ENCODE data around the gene MIF. TPM values are rescaled to one million over a fixed set of nuclear protein-coding genes. Genes with fewer than 3 reads are reported as not detected.
A peak's percentile ranks its signal among the peaks of the same experiment; 100 is the strongest.
"Not testable (repeated sequence)": the region's sequence is repeated elsewhere in the genome, so short reads cannot be mapped to it uniquely, and the experiment has no call there.

The MIF gene
- total and polyA plus RNA-seq, 7 experiments from 2014 or later, result 179 to 1,099 (median 211) TPM

GRCh38 chr22:23857606-23858483, 36.3 kb upstream of the MIF start, which contains the start of gene SLC2A11:
Gene SLC2A11 (plus strand): TSS chr22:23857875. CDS start chr22:23858000, 125 bp downstream.
- Mint-ChIP-seq H3K27ac (peak within 1 kb of the TSS; percentile 86 to 97 (median 89)), H3K4me3 (peak within 1 kb of the TSS; percentile 87 to 99 (median 95)), H3K9me3 (no peaks in the 10 kb centered on the region), H3K4me1 (peaks cover 10 to 29% (median 22%) of the 10 kb centered on the region in 7 donors), H3K27me3 (peaks cover 0 to 11% (median 0%) of the 10 kb centered on the region in 5 donors), H3K36me3 (peaks cover 0 to 7% (median 0%) of the 10 kb centered on the region in 5 donors)
- CTCF ChIA-PET, result interaction anchor here (0.8 to 2.7 kb wide), 8 partner anchors 8 to 559 kb away, joined by 3 to 21 read pairs (median 3); partner anchors contain the start of gene MIF
- peak within 1 kb of the TSS; percentile 99 for H3K4me3 ChIP-seq (ENCODE audit: low read length)
- H3K9me3 ChIP-seq (ENCODE audit: control insufficient read depth in 2 of 3, low read length in 3 of 3), result no peaks in the 10 kb centered on the region
- peak; percentile 84 to 91 (median 88) for DNase-seq
- H3K27ac ChIP-seq (ENCODE audit: low read depth, low read length), result peak within 1 kb of the TSS; percentile 66
- intact Hi-C loops (cut with micrococcal nuclease), result loop anchor here (2.0 to 5.0 kb wide), 8 partner anchors 19 to 456 kb away; partner anchors contain the start of genes MIF (in 2 of the 2), DERL3 (in 1 of the 2) and SMARCB1 (in 1 of the 2)
- POLR2A ChIA-PET, result interaction anchor here (0.6 to 3.2 kb wide), 16 partner anchors 9 to 701 kb away, joined by 3 to 21 read pairs (median 4); partner anchors contain the start of genes C22orf15, MIF and ZNF70
- peaks cover 5 to 7% of the 10 kb centered on the region in 2 donors for H3K4me1 ChIP-seq (ENCODE audit: control insufficient read depth in 2 of 2, insufficient read depth in 2 of 2, low read length in 2 of 2)
- ATAC-seq, result peak; percentile 97
- H3K27me3 ChIP-seq (ENCODE audit: control insufficient read depth in 2 of 2, insufficient read depth in 2 of 2, low read length in 2 of 2), result no peaks in the 10 kb centered on the region
- no peaks in the 10 kb centered on the region for H3K36me3 ChIP-seq (ENCODE audit: control insufficient read depth in 2 of 3, insufficient read depth in 3 of 3, low read length in 3 of 3)

GRCh38 chr22:23858484-23858815, 35.7 kb upstream of the MIF start:
- peaks cover 0 to 12% (median 0%) of the 10 kb centered on the region in 5 donors for H3K36me3 Mint-ChIP-seq
- no peaks in the 10 kb centered on the region for H3K9me3 ChIP-seq (ENCODE audit: control insufficient read depth in 2 of 3, low read length in 3 of 3)
- H3K4me1 Mint-ChIP-seq, result peaks cover 14 to 29% (median 22%) of the 10 kb centered on the region in 7 donors
- DNase-seq (peak in 1 of 9 donors; percentile 10), ATAC-seq (no peak)
- no peaks in the 10 kb centered on the region for H3K9me3 Mint-ChIP-seq
- H3K27me3 Mint-ChIP-seq, result peaks cover 0 to 11% (median 0%) of the 10 kb centered on the region in 5 donors
- peak overlapping the region; percentile 87 to 99 (median 95) for H3K4me3 Mint-ChIP-seq
- POLR2A ChIA-PET, result interaction anchor here (0.6 to 3.2 kb wide), 6 partner anchors 36 to 701 kb away, joined by 3 to 21 read pairs (median 6); partner anchors contain the start of genes MIF and ZNF70
- CTCF ChIA-PET, result interaction anchor here (1.0 to 2.7 kb wide), 3 partner anchors 9 to 35 kb away, joined by 3 to 21 read pairs (median 4); partner anchors contain the start of gene MIF
- H3K36me3 ChIP-seq (ENCODE audit: control insufficient read depth in 2 of 3, insufficient read depth in 3 of 3, low read length in 3 of 3), result no peaks in the 10 kb centered on the region
- no peaks in the 10 kb centered on the region for H3K27me3 ChIP-seq (ENCODE audit: control insufficient read depth in 2 of 2, insufficient read depth in 2 of 2, low read length in 2 of 2)
- H3K27ac ChIP-seq (ENCODE audit: low read depth, low read length), result peak overlapping the region; percentile 66
- intact Hi-C loops (cut with micrococcal nuclease), result loop anchor here in 1 of 2 donors (5.0 kb wide), 5 partner anchors 34 to 456 kb away; partner anchors contain the start of genes MIF and SMARCB1
- H3K27ac Mint-ChIP-seq, result peak overlapping the region; percentile 86 to 97 (median 89)
- H3K4me3 ChIP-seq (ENCODE audit: low read length), result peak overlapping the region; percentile 99
- peaks cover 5 to 7% of the 10 kb centered on the region in 2 donors for H3K4me1 ChIP-seq (ENCODE audit: control insufficient read depth in 2 of 2, insufficient read depth in 2 of 2, low read length in 2 of 2)

- DNase-seq (no peak), ATAC-seq (no peak)
- peaks cover 0 to 11% (median 0%) of the 10 kb centered on the region in 5 donors for H3K27me3 Mint-ChIP-seq
- ChIA-PET POLR2A (interaction anchor here (0.6 to 3.2 kb wide), 5 partner anchors 13 to 280 kb away, joined by 3 to 21 read pairs (median 4); partner anchors contain the start of genes MIF and ZNF70), CTCF (interaction anchor here (0.6 to 2.7 kb wide), 4 partner anchors 9 to 320 kb away, joined by 3 to 21 read pairs (median 4); partner anchors contain the start of gene MIF)
- peak overlapping the region; percentile 12 for H3K4me3 ChIP-seq (ENCODE audit: low read length)
- no peaks in the 10 kb centered on the region for H3K9me3 Mint-ChIP-seq
- no peak overlapping the region for H3K27ac ChIP-seq (ENCODE audit: low read depth, low read length)
- H3K27me3 ChIP-seq (ENCODE audit: control insufficient read depth in 2 of 2, insufficient read depth in 2 of 2, low read length in 2 of 2), result no peaks in the 10 kb centered on the region
- H3K36me3 Mint-ChIP-seq, result peaks cover 0 to 12% (median 0%) of the 10 kb centered on the region in 5 donors
- H3K4me1 ChIP-seq (ENCODE audit: control insufficient read depth in 2 of 2, insufficient read depth in 2 of 2, low read length in 2 of 2), result peaks cover 5 to 7% of the 10 kb centered on the region in 2 donors
- peak overlapping the region in 3 of 9 donors; percentile 21 to 91 (median 90) for H3K27ac Mint-ChIP-seq
- peaks cover 15 to 29% (median 22%) of the 10 kb centered on the region in 7 donors for H3K4me1 Mint-ChIP-seq
- H3K4me3 Mint-ChIP-seq, result peak overlapping the region; percentile 74 to 99 (median 95)
- intact Hi-C loops (cut with micrococcal nuclease), result loop anchor here in 1 of 2 donors (5.0 kb wide), 5 partner anchors 33 to 457 kb away; partner anchors contain the start of genes MIF and SMARCB1
- H3K9me3 ChIP-seq (ENCODE audit: control insufficient read depth in 2 of 3, low read length in 3 of 3), result no peaks in the 10 kb centered on the region
- H3K36me3 ChIP-seq (ENCODE audit: control insufficient read depth in 2 of 3, insufficient read depth in 3 of 3, low read length in 3 of 3), result no peaks in the 10 kb centered on the region
Measured at GRCh38 chr22:23859201-23859600, 35.0 kb upstream of the MIF start.

- H3K36me3 ChIP-seq (ENCODE audit: control insufficient read depth in 2 of 3, insufficient read depth in 3 of 3, low read length in 3 of 3); H3K27ac ChIP-seq (ENCODE audit: low read depth, low read length); H3K4me1 ChIP-seq (ENCODE audit: control insufficient read depth in 2 of 2, insufficient read depth in 2 of 2, low read length in 2 of 2); DNase-seq; H3K9me3 Mint-ChIP-seq; H3K9me3 ChIP-seq (ENCODE audit: control insufficient read depth in 2 of 3, low read length in 3 of 3); H3K4me3 ChIP-seq (ENCODE audit: low read length); ATAC-seq; H3K27me3 ChIP-seq (ENCODE audit: control insufficient read depth in 2 of 2, insufficient read depth in 2 of 2, low read length in 2 of 2); H3K27ac Mint-ChIP-seq; CTCF ChIA-PET: not testable (repeated sequence)
- intact Hi-C loops (cut with micrococcal nuclease), result loop anchor here (5.0 to 10.0 kb wide), 2 partner anchors 95 to 97 kb away; no protein-coding TSS in a partner anchor
- peaks cover 15 to 29% (median 22%) of the 10 kb centered on the region in 7 donors for H3K4me1 Mint-ChIP-seq
- H3K36me3 Mint-ChIP-seq, result peaks cover 0 to 13% (median under 1%) of the 10 kb centered on the region in 5 donors
- H3K27me3 Mint-ChIP-seq, result peaks cover 0 to 11% (median 0%) of the 10 kb centered on the region in 5 donors
- POLR2A ChIA-PET, result interaction anchor here (0.6 to 3.2 kb wide), 2 partner anchors 14 to 34 kb away, joined by 3 to 21 read pairs; partner anchors contain the start of gene MIF
- H3K4me3 Mint-ChIP-seq, result peak overlapping the region in 1 of 10 donors; percentile 38
Measured at GRCh38 chr22:23860187-23860586, 34.0 kb upstream of the MIF start.

GRCh38 chr22:23862103-23862502, 32.1 kb upstream of the MIF start:
- Mint-ChIP-seq H3K4me1 (peaks cover 13 to 27% (median 20%) of the 10 kb centered on the region in 7 donors), H3K27me3 (peaks cover 0 to 3% (median 0%) of the 10 kb centered on the region in 5 donors), H3K4me3 (no peak overlapping the region), H3K36me3 (peaks cover 0 to 19% (median 6%) of the 10 kb centered on the region in 5 donors), H3K27ac (peak overlapping the region in 2 of 9 donors; percentile 16 to 51), H3K9me3 (no peaks in the 10 kb centered on the region)
- Histone ChIP-seq H3K4me1 (ENCODE audit: control insufficient read depth in 2 of 2, insufficient read depth in 2 of 2, low read length in 2 of 2) (peaks cover 5 to 7% of the 10 kb centered on the region in 2 donors), H3K27ac (ENCODE audit: low read depth, low read length) (no peak overlapping the region), H3K27me3 (ENCODE audit: control insufficient read depth in 2 of 2, insufficient read depth in 2 of 2, low read length in 2 of 2) (no peaks in the 10 kb centered on the region), H3K9me3 (ENCODE audit: control insufficient read depth in 2 of 3, low read length in 3 of 3) (no peaks in the 10 kb centered on the region), H3K36me3 (ENCODE audit: control insufficient read depth in 2 of 3, insufficient read depth in 3 of 3, low read length in 3 of 3) (no peaks in the 10 kb centered on the region), H3K4me3 (ENCODE audit: low read length) (no peak overlapping the region)
- peak in 1 of 9 donors; percentile 24 for DNase-seq
- ChIA-PET CTCF (no interaction called here), POLR2A (interaction anchor here (1.1 kb wide), 1 partner anchor 32 kb away, joined by 3 read pairs; the partner anchor contains the start of gene MIF)
- intact Hi-C loops (cut with micrococcal nuclease), result loop anchor here (5.0 to 10.0 kb wide), 2 partner anchors 93 to 95 kb away; no protein-coding TSS in a partner anchor
- no peak for ATAC-seq

All from naive thymus-derived CD4-positive, alpha-beta T cell (primary cell).